Measurements from ENCODE around the gene KLRC3. TPM values are rescaled to one million over a fixed set of nuclear protein-coding genes. Genes with fewer than 3 reads are reported as not detected.

KLRC3 gene
- total and polyA plus RNA-seq, 10 of the 15 experiments (the other 5 are each of a cell fraction or from before 2014, with no cell fraction given): 0.09 to 0.22 (median 0.09) TPM; not detected in 7

GRCh38 chr12:10398168-10398567, 22.2 kb downstream of the KLRC3 start:
- FAIRE-seq: no peak
- Histone ChIP-seq H3K4me3 (no peak overlapping the region), H4K20me1 (ENCODE audit: control insufficient read depth, insufficient read depth) (no peaks in the 10 kb centered on the region), H3K4me2 (ENCODE audit: control insufficient read depth, insufficient read depth) (no peak overlapping the region), H2AFZ (ENCODE audit: control insufficient read depth, low read depth, low read length) (no peak overlapping the region), H3K9me3 (replicated peaks; ENCODE audit: control insufficient read depth, insufficient read depth, low read length) (no peaks in the 10 kb centered on the region; the same call in 2 of the 3 replicates), H3K9ac (ENCODE audit: control insufficient read depth, insufficient read depth, low read length) (no peak overlapping the region), H3K36me3 (ENCODE audit: control insufficient read depth in 2 of 2, insufficient read depth in 2 of 2, low read length in 1 of 2) (no peaks in the 10 kb centered on the region), H3K27me3 (replicated peaks in 1 of 2; ENCODE audit: control insufficient read depth in 2 of 2, insufficient read depth in 2 of 2, low read length in 1 of 2) (no peaks in the 10 kb centered on the region), H3K4me1 (ENCODE audit: control insufficient read depth, insufficient read depth, low read length) (peaks cover 9% of the 10 kb centered on the region; the same call in 1 of the 2 replicates), H3K27ac (ENCODE audit: control insufficient read depth, insufficient read depth) (no peak overlapping the region), H3K79me2 (ENCODE audit: control insufficient read depth, insufficient read depth, low read length) (no peaks in the 10 kb centered on the region)
- ChIA-PET SMC1A (ENCODE audit: uncharacterized antibody, unreplicated experiment) (interaction anchor here (0.7 to 1.1 kb wide), 2 partner anchors 11 to 13 kb away, joined by 3 to 4 read pairs; partner anchors contain the start of gene KLRC4), POLR2A (no interaction called here), RAD21 (ENCODE audit: unreplicated experiment) (no interaction called here), CTCF (interaction anchor here (1.8 kb wide), 1 partner anchor 13 kb away, joined by 7 read pairs; no protein-coding TSS in a partner anchor)
- in situ Hi-C loops (cut with MboI): no loop called here
- intact Hi-C loops (cut with micrococcal nuclease; ENCODE audit: unreplicated experiment): loop anchor here (10.0 kb wide), 1 partner anchor 277 kb away; the partner anchor contains the start of gene STYK1
- DNase-seq (ENCODE audit: low read depth, low spot score): no peak
- no TSS peak for BruUV-seq (replicated peaks)
- TF ChIP-seq SIX5 (IDR thresholded peaks at IDR 0.05; ENCODE audit: low read depth, low read length, severe bottlenecking): no peak
- TF ChIP-seq IRF4 (IDR thresholded peaks at IDR 0.05; ENCODE audit: low read depth, low read length): no peak
- no peak for TF ChIP-seq ATF2 (IDR thresholded peaks at IDR 0.05; ENCODE audit: low read length)
- no peak for TF ChIP-seq MYB (IDR thresholded peaks at IDR 0.05; ENCODE audit: borderline replicate concordance, low read depth, low read length)
- TF ChIP-seq ZBTB11 (CRISPR knock-in tag; IDR thresholded peaks at IDR 0.05): no peak
- TF ChIP-seq SP1 (IDR thresholded peaks at IDR 0.05; ENCODE audit: low read depth, low read length): no peak
- no peak for ATAC-seq
- WGBS (ENCODE audit: insufficient coverage, insufficient replicate concordance, low lambda C conversion rate, missing lambda C conversion rate): 68% methylated on average over 2 of the region's 2 CpGs
